GM18951 (cell line): ENCODE data around the gene ACSF3.

Experiments
- POLR2A ChIP-seq: IDR thresholded peaks from 4 replicates; pipeline ENCODE4 v1.6.1; 2011; ENCODE audit warnings: mild to moderate bottlenecking; ENCODE audit not compliant: insufficient read length, insufficient read depth; ENCODE audit errors: extremely low read depth
- in situ Hi-C: fragments of 300-500 bp; cut with MboI; formaldehyde crosslinking; loops from one replicate; pipeline ENCODE4 v1.12.0; 2022; ENCODE audit warnings: low sequenced_read_pairs, mixed read lengths, inconsistent platforms; ENCODE audit not compliant: unreplicated experiment

Gene ACSF3

GRCh38 chr16:89110641-89111040, 17.0 kb downstream of the ACSF3 start:
- no peak for TF ChIP-seq POLR2A
- in situ Hi-C loops: no loop called here

DNA sequence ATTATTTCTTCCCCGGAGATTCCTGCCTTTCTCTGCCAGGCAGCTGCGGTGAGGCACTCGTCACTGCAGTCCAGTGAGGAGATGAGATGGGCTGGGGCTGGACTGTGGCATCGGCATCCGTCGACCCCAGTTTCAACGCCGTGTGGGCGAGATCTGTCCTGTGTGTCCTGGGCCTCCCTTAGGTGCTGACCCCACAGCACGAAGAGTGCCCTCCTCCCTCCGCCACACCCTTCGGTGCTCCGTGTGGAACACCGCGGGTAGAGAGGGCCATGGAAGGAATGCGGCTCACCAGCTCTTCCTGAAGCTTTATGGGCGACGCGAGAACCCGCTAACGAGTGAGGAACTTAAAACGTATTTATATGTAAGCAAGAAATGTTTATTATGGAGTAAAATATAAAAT, 17.6 kb downstream of the ACSF3 start:
- in situ Hi-C loops: no loop called here
- TF ChIP-seq POLR2A: no peak

DNA sequence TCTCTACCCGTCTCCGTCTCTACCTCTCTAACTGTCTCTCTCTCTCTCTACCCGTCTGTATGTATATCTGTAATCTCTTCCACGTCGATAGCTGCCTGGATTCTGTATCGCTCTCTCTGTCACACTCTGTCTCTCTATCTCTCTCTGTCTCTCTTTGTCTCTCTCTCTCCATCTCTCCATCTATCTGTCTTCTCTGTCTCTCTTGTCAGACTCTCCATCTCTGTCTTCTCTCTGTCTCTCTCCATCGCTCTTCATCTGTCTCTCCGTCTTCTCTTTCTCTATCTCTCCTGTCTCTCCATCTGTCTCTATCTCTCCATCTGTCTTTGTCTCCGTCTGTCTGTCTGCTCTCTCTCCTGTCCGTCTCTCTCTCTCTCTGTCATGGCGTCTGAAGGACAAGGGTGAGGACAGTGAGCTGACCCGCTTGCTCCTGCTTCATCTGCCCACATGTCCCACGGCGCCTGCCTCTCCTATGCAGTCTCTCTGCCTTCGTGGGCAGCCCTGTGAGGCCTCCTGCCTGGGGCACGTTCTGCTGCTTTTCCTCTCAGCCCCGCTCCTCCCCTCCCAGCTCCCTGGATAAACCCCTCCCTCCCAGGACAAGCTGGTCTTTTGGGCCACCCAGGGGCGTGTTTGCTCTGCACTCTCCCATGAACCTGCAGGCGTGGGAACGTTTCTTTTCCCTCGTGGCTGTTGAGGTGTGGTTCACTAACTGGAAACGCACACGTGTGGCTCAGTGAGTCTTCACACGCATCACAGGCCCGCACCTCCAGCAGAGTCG, 18.9 kb downstream of the ACSF3 start:
- in situ Hi-C loops: no loop called here

DNA sequence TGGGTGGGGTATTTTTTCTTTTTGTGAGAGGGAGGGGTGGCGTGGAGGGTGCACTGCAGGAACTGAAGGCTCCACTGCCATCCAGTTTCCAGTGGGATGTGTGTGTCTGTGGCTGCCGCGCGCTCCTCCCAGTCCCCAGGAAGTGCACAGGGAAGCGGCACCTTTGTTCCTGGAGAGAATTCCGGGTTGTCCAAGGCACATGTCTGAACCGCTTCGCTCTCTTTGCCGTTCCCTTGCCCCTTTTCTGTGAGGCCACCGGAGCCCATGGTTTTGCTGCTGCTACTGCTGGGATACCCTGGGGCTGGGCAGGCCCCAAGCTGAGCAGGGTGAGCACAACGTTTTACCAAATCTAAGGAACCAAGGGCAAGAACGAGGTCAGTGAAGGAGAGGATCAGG, 19.5 kb downstream of the ACSF3 start:
- TF ChIP-seq POLR2A: no peak
- in situ Hi-C loops: no loop called here

More for the DNA sequence above, 18.9 kb downstream of the ACSF3 start:
- no peak for TF ChIP-seq POLR2A

DNA sequence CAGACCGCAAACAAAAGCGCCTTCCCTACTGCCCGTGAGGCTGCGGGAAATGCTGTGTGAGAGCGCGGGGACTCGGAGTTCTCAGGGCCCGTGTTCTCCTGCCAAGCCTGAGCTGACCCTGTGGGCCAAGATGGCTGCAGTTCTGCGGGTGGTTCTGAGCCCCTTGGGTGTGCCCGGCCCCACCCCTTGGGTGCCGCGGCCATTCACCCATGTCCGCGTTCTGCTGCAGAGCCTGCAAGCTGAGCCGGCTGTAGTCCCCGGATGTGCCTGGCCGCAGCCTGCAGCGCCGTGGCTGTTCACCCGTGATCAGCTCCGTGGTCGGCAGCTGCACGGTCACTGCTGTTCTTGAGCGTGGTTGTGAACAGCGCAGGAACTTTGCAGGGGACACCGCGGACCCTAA, 20.0 kb downstream of the ACSF3 start:
- in situ Hi-C loops: no loop called here
- TF ChIP-seq POLR2A: no peak

- in situ Hi-C loops: no loop called here
- no peak for TF ChIP-seq POLR2A
Measured at GRCh38 chr16:89114159-89114981, 20.7 kb downstream of the ACSF3 start.

- TF ChIP-seq POLR2A: no peak
- in situ Hi-C loops: no loop called here
Measured at GRCh38 chr16:89115216-89115861, 21.7 kb downstream of the ACSF3 start.

DNA sequence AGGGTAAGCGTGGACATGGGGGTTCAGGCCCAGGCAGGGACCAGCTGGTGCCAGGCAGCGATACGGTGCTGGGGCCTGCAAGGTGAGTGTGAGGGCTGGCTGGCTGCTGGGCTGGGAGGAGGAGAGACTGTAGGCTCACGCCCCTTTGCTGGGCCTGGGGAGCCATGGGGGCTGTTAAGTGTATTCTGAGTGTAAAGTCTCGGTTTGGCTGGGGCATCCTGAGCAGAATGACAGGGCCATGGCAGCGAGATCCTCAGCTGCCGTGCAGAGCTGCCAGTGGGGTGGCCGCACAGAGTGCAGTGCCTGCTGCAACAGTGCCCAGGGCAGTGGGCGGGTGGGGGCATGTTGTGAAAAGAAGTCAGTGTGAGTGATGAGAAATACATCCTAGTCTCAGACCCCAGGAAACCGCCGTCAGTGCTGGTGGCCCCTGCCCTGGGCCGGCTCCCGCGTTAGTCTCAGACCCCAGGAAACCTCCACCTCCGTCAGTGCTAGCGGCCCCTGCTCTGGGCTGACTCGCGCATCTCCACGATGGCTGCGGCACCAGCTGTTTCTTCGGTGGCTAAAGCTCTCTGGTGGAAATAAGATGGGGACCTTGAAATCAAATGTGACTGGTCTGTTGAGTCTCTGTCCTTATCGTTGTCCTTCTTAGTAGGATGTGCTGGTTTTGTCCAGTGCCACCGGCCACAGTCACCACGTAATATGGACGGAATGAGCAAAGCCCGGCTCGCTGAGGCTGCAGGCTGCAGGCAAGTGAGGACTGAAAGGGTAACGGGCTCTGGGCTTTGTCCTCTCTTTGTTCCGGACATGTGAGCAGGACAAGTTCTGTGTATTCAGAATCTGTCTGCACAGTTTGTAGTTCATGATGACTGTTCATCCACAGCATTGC, 22.9 kb downstream of the ACSF3 start:
- TF ChIP-seq POLR2A: no peak
- in situ Hi-C loops: no loop called here

GRCh38 chr16:89117227-89117974, 23.7 kb downstream of the ACSF3 start:
- in situ Hi-C loops: no loop called here
- no peak for TF ChIP-seq POLR2A

DNA sequence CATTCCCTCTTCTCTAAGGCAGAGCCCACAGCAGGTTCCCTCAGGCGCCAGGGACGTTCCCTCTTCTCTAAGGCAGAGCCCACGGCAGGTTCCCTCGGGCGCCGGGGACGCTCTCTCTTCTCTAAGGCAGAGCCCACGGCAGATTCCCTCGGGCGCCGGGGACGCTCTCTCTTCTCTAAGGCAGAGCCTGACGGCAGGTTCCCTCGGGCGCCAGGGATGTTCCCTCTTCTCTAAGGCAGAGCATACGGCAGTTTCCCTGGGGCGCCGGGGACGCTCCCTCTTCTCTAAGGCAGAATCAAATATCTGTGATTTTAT, 24.3 kb downstream of the ACSF3 start:
- in situ Hi-C loops: no loop called here
- TF ChIP-seq POLR2A: no peak

GRCh38 chr16:89118361-89119165, 24.9 kb downstream of the ACSF3 start:
- TF ChIP-seq POLR2A: no peak
- in situ Hi-C loops: no loop called here
